RPMI7951 (cell line): Measurements from ENCODE around the gene ZNF385D. TPM values are rescaled to one million over a fixed set of nuclear protein-coding genes. Genes with fewer than 3 reads are reported as not detected.
A peak's percentile ranks its signal among the peaks of the same experiment; 100 is the strongest.

ENCODE experiments used
- DNase-seq: peaks from one replicate; pipeline ENCODE4 v3.0.0-alpha.2; 2012; ENCODE audit warnings: low read depth
- total RNA-seq: library from RNA; depleted of rRNA; stranded (reverse); fragments of >200 nt; shearing (Covaris generic); gene quantifications from 2 replicates; pipeline ENCODE4 v1.2.3, GENCODE V29; 2014; rRNA removed

Gene ZNF385D
- total RNA-seq, result not detected in 2 replicates

GRCh38 chr3:21750831-21751391, at the start of gene ZNF385D:
TSS of gene ZNF385D (minus strand) at chr3:21751210. CDS start at chr3:21750916, 294 bp downstream.
- DNase-seq, result peak; percentile 12

- no peak for DNase-seq
Observed at GRCh38 chr3:21798356-21799088, 47.5 kb upstream of the ZNF385D start.

GRCh38 chr3:21795921-21796320, 44.9 kb upstream of the ZNF385D start:
- no peak for DNase-seq

GRCh38 chr3:21795152-21795837, 44.3 kb upstream of the ZNF385D start:
- DNase-seq, result no peak

- DNase-seq, result no peak
Observed at GRCh38 chr3:21794291-21794690, 43.3 kb upstream of the ZNF385D start.

GRCh38 chr3:21792176-21792575, 41.2 kb upstream of the ZNF385D start:
- no peak for DNase-seq

- no peak for DNase-seq
Observed at GRCh38 chr3:21791356-21791755, 40.3 kb upstream of the ZNF385D start.

GRCh38 chr3:21790466-21790865, 39.5 kb upstream of the ZNF385D start:
- DNase-seq, result no peak

- no peak for DNase-seq
Observed at GRCh38 chr3:21789730-21790129, 38.7 kb upstream of the ZNF385D start.

GRCh38 chr3:21786438-21786797, 35.4 kb upstream of the ZNF385D start:
- DNase-seq, result no peak

GRCh38 chr3:21785765-21786437, 34.9 kb upstream of the ZNF385D start:
- no peak for DNase-seq

- DNase-seq, result no peak
Observed at GRCh38 chr3:21783839-21784238, 32.8 kb upstream of the ZNF385D start.

- DNase-seq, result no peak
Observed at GRCh38 chr3:21781355-21781754, 30.3 kb upstream of the ZNF385D start.

GRCh38 chr3:21779909-21780308, 28.9 kb upstream of the ZNF385D start:
- no peak for DNase-seq

- DNase-seq, result no peak
Observed at GRCh38 chr3:21778715-21779114, 27.7 kb upstream of the ZNF385D start.

GRCh38 chr3:21777821-21778220, 26.8 kb upstream of the ZNF385D start:
- DNase-seq, result no peak

GRCh38 chr3:21766002-21766401, 15.0 kb upstream of the ZNF385D start:
- no peak for DNase-seq

GRCh38 chr3:21755896-21756295, 4.9 kb upstream of the ZNF385D start:
- DNase-seq, result no peak

- DNase-seq, result no peak
Observed at GRCh38 chr3:21754839-21755238, 3.8 kb upstream of the ZNF385D start.

GRCh38 chr3:21752749-21753347, 1.8 kb upstream of the ZNF385D start:
- DNase-seq, result peak; percentile 32

GRCh38 chr3:21751886-21752285, 876 bp upstream of the ZNF385D start:
- DNase-seq, result no peak

GRCh38 chr3:21750080-21750696, 822 bp downstream of the ZNF385D start:
- DNase-seq, result no peak
